ENCODE data around the gene C20orf96. TPM values are rescaled to one million over a fixed set of nuclear protein-coding genes. Genes with fewer than 3 reads are reported as not detected.
"Not testable (repeated sequence)": the region's sequence is repeated elsewhere in the genome, so short reads cannot be mapped to it uniquely, and the experiment has no call there.

The C20orf96 gene
- total RNA-seq, 1 donor from 2014 or later = 1.7 TPM

GRCh38 chr20:278607-279571 is 11.7 kb downstream of the C20orf96 start:
- peak in 1 of 2 donors; percentile 29 for DNase-seq (ENCODE audit: low read depth in 2 of 2)

- DNase-seq (ENCODE audit: low read depth in 2 of 2) = no peak
These were observed 12.4 kb downstream of the C20orf96 start for GRCh38 chr20:278181-278580.

GRCh38 chr20:277496-277781 is 13.1 kb downstream of the C20orf96 start:
- DNase-seq (ENCODE audit: low read depth in 2 of 2) = no peak

GRCh38 chr20:276620-277495 is 13.7 kb downstream of the C20orf96 start:
- no peak for DNase-seq (ENCODE audit: low read depth in 2 of 2)

GRCh38 chr20:275791-276190 is 14.8 kb downstream of the C20orf96 start:
- DNase-seq (ENCODE audit: low read depth in 2 of 2) = no peak

DNA sequence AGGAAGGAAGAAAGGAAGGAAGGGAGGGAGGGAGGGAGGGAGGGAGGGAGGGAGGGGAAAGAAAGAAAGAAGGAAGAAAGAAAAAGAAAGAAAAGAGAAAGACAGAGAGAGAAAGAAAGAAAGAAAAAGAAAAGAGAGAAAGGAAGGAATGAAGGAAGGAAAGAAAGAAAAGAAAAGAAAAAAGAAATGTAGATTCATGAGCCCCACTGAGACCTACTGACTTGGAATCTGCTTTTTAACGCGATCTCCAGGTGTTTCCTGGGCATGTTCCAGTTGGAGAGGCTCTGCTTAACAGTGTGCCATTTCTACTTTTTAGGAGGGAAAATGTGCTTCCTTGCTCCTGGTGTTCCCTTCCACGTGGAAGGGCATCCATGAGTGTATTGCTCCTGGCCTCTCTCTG is 16.7 kb downstream of the C20orf96 start:
- DNase-seq (ENCODE audit: low read depth in 2 of 2) = no peak

DNA sequence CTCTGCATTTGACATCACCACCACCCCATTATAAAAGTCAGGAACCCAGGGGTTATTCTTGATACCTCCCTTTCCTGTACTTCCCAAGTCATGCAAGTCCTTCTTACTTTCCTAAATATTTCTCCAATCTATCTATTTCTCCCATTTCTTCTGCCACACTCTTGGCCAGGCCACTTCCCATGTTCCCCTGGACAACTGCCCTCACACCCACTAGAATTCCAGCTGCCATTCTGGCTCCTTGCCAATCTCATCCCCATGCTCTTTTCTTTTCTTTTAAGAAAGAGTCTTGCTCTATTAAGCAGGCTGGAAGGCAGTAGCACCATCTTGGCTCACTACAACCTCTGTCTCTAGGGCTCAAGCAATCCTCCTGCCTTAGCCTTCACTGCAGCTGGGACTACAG is 17.8 kb downstream of the C20orf96 start:
- DNase-seq (ENCODE audit: low read depth in 2 of 2) = no peak

DNA sequence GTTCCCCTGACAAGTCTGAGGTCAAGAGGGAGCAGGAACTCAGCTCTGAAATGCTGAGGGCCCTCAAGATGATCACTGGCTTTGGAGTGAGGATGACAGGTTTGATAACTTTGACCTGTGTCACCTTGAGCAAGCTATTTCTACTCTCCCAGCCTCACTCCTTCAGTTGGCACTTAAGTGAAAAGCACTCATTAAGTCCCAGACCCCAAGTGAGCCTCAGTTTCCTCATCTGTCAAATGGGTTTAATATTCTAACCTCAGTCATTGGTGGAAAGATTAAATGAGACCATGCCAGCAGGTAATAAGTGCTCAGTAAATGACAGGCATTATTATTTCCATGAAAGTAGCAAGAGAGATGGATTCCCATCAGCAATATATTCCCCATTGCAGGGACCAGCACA is 19.0 kb downstream of the C20orf96 start:
- no peak for DNase-seq (ENCODE audit: low read depth in 2 of 2)

DNA sequence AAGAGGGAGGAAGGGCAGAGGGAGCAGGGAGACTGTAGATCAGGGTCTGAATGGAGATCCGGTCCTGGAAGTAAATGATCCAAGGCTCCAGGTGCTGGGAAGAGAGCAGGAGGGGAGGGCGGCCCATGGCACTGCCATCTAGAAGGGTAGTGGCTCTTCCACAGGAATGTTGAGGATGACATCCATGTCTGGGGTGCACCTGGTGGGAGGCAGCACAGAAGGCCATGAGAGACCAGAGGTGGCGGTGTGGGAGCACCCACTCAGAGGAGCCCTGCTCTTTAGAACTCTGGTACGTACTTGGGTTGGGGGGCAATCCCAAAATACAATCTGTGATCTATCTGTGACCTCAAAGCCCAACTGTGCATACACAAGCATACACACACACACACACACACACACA is 19.5 kb downstream of the C20orf96 start:
- DNase-seq (ENCODE audit: low read depth in 2 of 2) = no peak

DNA sequence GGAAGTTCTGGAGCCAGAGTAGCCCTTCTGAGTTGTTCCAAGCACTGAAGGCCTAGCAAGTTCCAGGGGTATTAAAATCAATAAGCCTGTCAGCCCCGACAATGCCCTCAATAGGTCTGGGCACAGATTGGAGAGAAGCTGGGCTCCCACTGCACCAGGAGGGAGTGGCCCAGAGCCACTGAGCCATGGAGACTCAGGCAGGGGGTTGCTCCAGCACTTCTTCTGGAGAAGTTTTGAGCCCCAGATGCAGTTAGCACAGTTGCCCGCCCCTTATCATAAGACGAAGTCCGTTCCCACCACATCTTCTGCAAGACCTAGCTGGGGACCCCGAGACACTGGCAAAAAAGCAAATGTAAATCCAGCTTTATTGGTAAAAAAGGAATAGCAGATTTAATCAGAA is 20.0 kb downstream of the C20orf96 start:
- no peak for DNase-seq (ENCODE audit: low read depth in 2 of 2)

DNA sequence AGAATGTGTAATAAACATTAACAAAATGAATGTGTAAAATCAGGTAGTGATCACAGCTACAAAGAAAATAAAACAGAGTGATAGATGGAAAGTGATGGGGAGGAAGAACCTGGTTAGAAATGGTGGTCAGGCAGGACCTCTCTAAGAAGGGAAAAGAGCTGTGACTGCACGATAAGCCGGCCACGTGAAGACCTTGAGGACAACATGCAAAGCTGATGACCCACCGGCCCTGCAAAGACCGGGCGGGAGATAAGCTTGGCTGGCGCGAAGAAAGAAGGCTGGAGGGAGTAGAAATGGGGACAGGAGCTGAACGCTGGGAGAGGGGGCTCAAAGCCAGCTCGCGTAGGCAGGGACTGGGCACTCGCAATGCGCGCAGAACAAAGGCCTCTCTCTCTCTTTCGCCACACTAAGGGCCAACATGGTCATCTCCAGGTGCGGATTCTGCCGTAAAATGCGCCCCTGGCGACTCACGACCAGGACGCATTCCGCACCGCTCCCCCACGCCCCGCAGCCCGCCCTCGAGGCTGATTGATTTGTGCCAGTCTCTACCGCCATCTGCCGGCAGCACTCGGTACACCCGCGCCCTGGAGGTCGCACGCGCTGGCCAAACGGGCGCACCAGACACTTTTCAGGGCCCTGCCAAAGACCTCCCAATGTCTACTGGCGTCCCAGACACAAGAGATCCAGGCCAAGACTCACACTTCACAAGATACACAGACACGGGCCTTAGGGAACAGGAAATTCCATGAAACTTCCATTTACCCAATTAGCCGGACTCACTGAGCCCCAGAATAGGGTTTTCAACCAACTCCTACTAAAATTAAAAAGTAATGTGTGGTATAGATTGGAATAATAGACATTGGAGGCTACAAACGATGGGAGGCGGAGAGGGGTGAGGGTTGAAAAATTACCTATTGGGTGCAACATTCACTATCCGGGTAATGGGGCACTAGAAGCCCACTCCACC is 23.7 kb downstream of the C20orf96 start:
- peak; percentile 54 to 81 for DNase-seq (ENCODE audit: low read depth in 2 of 2)

DNA sequence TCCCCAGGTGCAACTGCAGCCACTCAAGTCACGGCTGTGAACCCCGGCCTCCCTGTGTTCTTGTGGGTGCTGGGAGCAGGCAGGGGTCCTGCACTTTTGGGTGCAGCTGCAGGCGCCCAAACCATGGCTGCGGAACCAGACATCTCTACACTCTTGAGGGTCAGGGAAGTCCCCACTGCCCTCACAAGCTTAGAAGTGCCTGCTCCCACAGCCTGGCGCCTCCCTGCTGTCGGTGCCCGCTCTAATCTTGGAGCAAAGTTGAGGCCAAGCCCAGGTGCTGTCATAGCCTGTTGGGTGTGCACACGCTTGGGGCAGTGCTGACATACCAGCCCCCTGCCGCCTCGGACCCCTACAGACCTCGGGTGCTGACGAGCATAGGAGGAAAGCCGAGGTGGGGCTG is 26.8 kb downstream of the C20orf96 start:
- DNase-seq (ENCODE audit: low read depth in 2 of 2) = no peak

GRCh38 chr20:259981-260380 is 30.6 kb downstream of the C20orf96 start:
- no peak for DNase-seq (ENCODE audit: low read depth in 2 of 2)

DNA sequence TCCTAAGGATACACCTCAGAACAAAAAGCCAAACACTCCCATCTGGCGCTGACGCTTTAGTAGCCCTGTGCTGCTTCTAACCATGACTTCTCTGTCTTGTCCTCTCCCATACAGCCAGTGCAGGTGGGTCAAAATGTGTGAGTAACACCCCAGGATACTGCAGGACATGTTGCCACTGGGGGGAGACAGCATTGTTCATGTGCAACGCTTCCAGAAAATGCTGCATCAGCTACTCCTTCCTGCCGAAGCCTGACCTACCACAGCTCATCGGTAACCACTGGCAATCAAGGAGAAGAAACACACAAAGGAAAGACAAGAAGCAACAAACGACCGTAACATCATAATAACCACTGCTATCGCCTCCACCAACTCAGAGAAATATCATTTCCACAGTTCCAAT is 31.6 kb downstream of the C20orf96 start:
- DNase-seq (ENCODE audit: low read depth in 2 of 2) = peak; percentile 38 to 60

DNA sequence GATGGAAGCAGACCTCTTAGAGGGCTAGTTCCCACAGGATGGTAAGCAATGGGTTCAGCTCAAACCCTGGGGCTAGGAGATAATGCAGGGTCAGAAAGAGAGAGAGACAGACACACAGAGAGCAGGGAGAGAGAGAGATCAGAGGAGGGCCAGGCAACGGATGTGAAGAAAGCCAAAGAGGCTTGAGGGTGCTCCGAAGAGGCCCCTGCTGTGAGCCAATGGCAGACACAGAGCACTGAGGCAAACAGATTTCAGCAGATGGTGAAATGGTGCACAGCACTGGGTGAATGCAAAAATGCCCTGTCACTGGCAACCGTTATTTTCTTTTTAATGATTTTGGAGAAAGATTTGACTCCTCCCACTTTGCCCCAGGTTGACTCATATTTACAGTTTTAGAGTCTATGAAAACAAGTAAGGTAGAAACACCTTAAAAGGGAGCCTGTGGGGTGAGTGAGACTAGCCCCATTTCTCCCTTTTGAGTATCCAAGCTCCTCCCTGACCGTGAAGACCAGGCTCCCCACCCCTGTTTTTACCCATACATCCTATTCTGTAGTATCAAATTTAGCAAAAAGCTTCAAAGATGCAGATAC is 32.2 kb downstream of the C20orf96 start:
- DNase-seq (ENCODE audit: low read depth in 2 of 2) = no peak

- DNase-seq (ENCODE audit: low read depth in 2 of 2) = no peak
These were observed 33.1 kb downstream of the C20orf96 start, which contains the start of gene DEFB132 for GRCh38 chr20:257419-257818. DEFB132 (plus strand) TSS chr20:257724; CDS start chr20:257779, 55 bp downstream.

DNA sequence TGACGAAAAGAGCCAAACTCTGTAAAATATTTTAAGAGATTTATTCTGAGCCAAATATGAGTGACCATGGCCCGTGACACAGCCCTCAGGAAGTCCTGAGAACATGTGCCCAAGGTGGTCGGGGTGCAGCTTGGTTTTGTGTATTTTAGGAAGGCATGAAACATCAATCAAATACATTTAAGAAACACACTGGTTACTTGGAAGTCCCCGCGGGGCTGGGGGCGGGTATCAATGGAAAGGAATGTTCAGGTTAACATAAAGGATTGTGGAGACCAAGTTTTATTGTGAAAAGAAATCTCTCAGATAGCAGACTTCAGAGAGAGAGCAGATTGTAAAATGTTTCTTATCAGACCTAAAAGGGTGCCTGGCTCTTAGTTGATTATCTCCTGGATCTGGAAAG is 37.1 kb downstream of the C20orf96 start:
- not testable (repeated sequence) for DNase-seq (ENCODE audit: low read depth in 2 of 2)

DNA sequence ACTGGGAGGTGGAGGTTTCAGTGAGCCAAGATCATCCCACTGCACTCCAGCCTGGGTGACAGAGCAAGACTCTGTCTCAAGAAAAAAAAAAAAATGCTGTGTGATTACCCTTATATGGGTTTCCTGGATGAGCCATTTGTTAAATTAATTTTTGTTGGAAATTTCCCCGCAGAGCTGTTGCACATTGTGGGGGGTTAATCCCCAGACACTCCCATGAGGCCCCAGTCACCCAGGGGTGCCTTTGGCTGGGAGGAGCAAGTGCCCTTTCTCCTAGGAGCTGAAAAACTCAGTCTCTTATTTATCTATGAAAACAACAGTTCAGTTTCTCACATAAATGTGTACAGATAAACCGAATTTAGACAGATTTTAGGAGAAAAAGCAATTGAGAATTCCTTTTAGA is 37.7 kb downstream of the C20orf96 start:
- no peak for DNase-seq (ENCODE audit: low read depth in 2 of 2)

- no peak for DNase-seq (ENCODE audit: low read depth in 2 of 2)
These were observed 39.2 kb downstream of the C20orf96 start for GRCh38 chr20:251354-251753.

DNA sequence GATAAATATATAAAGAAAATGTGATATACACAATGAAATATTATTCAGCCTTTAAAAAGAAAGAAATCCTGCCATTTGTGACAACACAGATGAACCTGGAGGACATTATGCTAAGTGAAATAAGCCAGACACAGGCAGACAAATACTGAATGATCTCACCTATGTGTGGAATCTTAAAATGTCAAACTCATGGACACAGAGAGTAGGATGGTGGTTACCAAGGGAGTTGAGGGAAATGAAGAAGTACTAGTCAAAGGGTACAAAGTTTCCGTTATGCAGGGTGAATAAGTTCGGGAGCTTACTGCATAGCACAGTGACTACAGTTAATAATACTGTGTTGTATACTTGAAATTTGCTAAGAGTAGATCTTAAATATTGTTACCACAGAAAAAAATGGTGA is 47.6 kb downstream of the C20orf96 start:
- no peak for DNase-seq (ENCODE audit: low read depth in 2 of 2)

- no peak for DNase-seq (ENCODE audit: low read depth in 2 of 2)
These were observed 52.6 kb downstream of the C20orf96 start for GRCh38 chr20:237929-238328.

Measured in dermis microvascular lymphatic vessel endothelial cell (primary cell).